Nephron progenitor cell (in vitro differentiated cells): ENCODE results near the gene PMM2.

Experiments
- DNase-seq: peaks from one replicate; pipeline ENCODE4 v3.0.0; 2021
- H3K27ac Mint-ChIP-seq: 2 replicates; pipeline ENCODE4 v1.8.0; 2021; ENCODE audit warnings: mild to moderate bottlenecking, moderate library complexity, mixed read lengths
- H3K27me3 Mint-ChIP-seq: 2 replicates; pipeline ENCODE4 v1.8.0; 2021; ENCODE audit warnings: mild to moderate bottlenecking, low read depth, mixed read lengths; ENCODE audit not compliant: poor library complexity
- H3K36me3 Mint-ChIP-seq: 2 replicates; pipeline ENCODE4 v1.8.0; 2021; ENCODE audit warnings: low read depth, mixed read lengths
- H3K4me1 Mint-ChIP-seq: 2 replicates; pipeline ENCODE4 v1.8.0; 2021; ENCODE audit warnings: mixed read lengths
- H3K4me3 Mint-ChIP-seq: 2 replicates; pipeline ENCODE4 v1.8.0; 2021; ENCODE audit warnings: mild to moderate bottlenecking, moderate library complexity, mixed read lengths
- H3K9me3 Mint-ChIP-seq: 2 replicates; pipeline ENCODE4 v1.8.0; 2021; ENCODE audit warnings: mild to moderate bottlenecking, moderate library complexity, mixed read lengths
- TF ChIP-seq, protein P1 (sequence below): fragments of 200-600 bp; sonication (generic); IDR thresholded peaks from 2 replicates; pipeline ENCODE4 v1.5.0; 2021; ENCODE audit warnings: antibody characterized with exemption

Gene PMM2

DNA sequence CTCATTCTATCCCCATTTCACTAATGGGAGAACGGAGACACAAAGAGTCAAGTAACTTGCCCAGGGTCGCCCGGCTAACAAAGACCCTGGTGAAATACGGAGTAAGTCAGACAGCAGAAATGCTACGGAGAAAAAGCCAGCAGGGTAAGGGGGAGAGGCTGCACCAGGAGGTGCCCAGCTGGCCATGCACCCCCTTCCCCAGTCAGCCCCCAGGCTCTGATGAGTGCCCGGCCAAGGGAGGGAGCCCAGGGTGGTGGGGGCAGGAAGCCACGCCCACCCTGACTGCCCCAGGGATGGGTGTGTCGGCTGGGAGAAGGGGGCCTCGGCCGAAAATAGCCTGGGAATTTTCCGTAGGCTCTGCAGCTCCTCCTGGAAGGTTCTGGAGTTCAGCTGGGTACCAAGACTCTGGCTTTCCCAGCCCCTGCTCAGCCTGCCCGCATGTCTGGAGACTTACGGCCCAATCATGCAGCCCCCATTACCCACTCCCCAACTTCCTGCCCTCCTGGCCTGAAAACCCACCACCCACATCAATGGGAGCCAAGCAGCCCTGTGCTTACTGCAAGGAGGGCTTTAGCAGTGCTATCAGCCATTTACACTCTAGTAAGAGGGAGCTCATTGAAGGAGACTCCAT is 67.0 kb downstream of the PMM2 start:
- peaks cover 3% of the 10 kb centered on the region for H3K27me3 Mint-ChIP-seq
- TF ChIP-seq, protein P1, sequence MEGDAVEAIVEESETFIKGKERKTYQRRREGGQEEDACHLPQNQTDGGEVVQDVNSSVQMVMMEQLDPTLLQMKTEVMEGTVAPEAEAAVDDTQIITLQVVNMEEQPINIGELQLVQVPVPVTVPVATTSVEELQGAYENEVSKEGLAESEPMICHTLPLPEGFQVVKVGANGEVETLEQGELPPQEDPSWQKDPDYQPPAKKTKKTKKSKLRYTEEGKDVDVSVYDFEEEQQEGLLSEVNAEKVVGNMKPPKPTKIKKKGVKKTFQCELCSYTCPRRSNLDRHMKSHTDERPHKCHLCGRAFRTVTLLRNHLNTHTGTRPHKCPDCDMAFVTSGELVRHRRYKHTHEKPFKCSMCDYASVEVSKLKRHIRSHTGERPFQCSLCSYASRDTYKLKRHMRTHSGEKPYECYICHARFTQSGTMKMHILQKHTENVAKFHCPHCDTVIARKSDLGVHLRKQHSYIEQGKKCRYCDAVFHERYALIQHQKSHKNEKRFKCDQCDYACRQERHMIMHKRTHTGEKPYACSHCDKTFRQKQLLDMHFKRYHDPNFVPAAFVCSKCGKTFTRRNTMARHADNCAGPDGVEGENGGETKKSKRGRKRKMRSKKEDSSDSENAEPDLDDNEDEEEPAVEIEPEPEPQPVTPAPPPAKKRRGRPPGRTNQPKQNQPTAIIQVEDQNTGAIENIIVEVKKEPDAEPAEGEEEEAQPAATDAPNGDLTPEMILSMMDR: no peak
- H3K4me3 Mint-ChIP-seq: peak overlapping the region; percentile 54
- H3K27ac Mint-ChIP-seq: peak overlapping the region; percentile 87
- DNase-seq: no peak
- H3K36me3 Mint-ChIP-seq: peaks cover 4% of the 10 kb centered on the region
- peaks cover 70% of the 10 kb centered on the region for H3K4me1 Mint-ChIP-seq
- no peaks in the 10 kb centered on the region for H3K9me3 Mint-ChIP-seq

GRCh38 chr16:8865145-8865882 is 67.7 kb downstream of the PMM2 start:
- no peak for DNase-seq
- Mint-ChIP-seq H3K27ac (peak overlapping the region; percentile 85), H3K4me3 (peak overlapping the region; percentile 54), H3K36me3 (peaks cover 4% of the 10 kb centered on the region), H3K27me3 (peaks cover 3% of the 10 kb centered on the region), H3K4me1 (peaks cover 71% of the 10 kb centered on the region), H3K9me3 (no peaks in the 10 kb centered on the region)
- TF ChIP-seq, protein P1: no peak

DNA sequence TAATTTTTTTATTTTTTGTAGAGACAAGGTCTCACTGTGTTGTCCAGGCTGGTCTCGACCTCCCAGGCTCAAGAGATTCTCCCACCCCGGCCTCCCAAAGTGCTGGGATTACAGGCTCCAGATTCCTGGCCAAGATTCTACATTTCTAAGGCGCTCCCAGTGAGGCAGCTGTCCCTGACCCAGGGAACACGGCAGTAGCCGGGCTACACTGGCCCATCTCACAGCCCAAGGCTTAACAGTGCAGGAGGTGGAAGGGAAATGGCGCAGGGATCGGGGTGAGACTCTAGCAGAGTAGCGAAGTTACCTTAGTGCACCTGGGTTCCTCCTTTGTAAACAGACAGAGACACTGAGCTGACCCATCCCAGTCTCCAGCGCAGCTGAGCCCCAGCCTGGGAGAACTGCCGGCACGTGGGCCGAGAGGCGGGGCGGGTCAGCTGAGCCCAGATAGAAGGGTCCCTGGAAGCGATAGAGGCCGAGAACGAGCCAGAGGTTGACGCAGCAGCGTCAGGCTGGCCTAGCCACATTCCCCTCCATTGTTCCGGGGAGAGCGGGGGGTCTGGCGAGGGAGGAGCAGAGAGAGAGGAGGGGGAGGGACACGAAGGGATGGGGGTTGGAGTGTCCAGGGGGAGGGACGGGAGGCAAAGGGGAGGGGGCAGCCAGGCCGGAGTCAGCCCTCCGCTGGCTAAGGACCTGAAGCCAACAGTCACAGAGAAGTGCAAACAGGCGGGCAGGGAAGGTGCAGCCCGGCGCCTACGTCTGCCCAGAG is 68.7 kb downstream of the PMM2 start:
- no peaks in the 10 kb centered on the region for H3K9me3 Mint-ChIP-seq
- H3K36me3 Mint-ChIP-seq: peaks cover 4% of the 10 kb centered on the region
- peaks cover 74% of the 10 kb centered on the region for H3K4me1 Mint-ChIP-seq
- TF ChIP-seq, protein P1: no peak
- no peak overlapping the region for H3K27ac Mint-ChIP-seq
- H3K27me3 Mint-ChIP-seq: peaks cover 3% of the 10 kb centered on the region
- peak; percentile 60 for DNase-seq
- peak overlapping the region; percentile 93 for H3K4me3 Mint-ChIP-seq

DNA sequence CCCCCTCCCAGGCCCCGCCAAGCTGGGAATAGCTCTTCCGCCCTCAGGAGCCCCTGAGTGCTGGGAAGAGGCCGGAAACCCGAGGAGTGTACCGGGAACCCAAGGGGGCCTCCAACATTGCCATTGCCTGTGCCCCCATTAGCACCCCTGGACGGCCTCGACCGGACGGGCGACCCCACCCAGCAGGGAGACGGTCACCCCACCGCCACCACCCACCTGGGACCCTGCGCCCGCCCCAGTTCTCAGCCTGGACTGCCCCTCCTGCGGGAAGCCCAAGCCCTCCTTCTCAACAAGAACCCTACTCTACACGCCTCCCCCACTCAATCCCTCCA is 69.2 kb downstream of the PMM2 start:
- H3K27me3 Mint-ChIP-seq: peaks cover 3% of the 10 kb centered on the region
- DNase-seq: no peak
- no peak overlapping the region for H3K27ac Mint-ChIP-seq
- TF ChIP-seq, protein P1: no peak
- H3K36me3 Mint-ChIP-seq: peaks cover 4% of the 10 kb centered on the region
- peak overlapping the region; percentile 93 for H3K4me3 Mint-ChIP-seq
- H3K9me3 Mint-ChIP-seq: no peaks in the 10 kb centered on the region
- H3K4me1 Mint-ChIP-seq: peaks cover 70% of the 10 kb centered on the region

GRCh38 chr16:8867216-8867931 is 69.7 kb downstream of the PMM2 start:
- H3K9me3 Mint-ChIP-seq: no peaks in the 10 kb centered on the region
- H3K27me3 Mint-ChIP-seq: peaks cover 3% of the 10 kb centered on the region
- peak overlapping the region; percentile 93 for H3K4me3 Mint-ChIP-seq
- TF ChIP-seq, protein P1: no peak
- peak; percentile 45 for DNase-seq
- H3K4me1 Mint-ChIP-seq: peaks cover 65% of the 10 kb centered on the region
- H3K27ac Mint-ChIP-seq: peak overlapping the region; percentile 58
- H3K36me3 Mint-ChIP-seq: peaks cover under 1% of the 10 kb centered on the region
